NK-92 treated with Interleukin-12 subunit alpha and Interleukin-12 subunit beta, amount 100 ng/mL, for 24 hours (cell line): ENCODE results near the gene IFNLR1.
"Not testable (repeated sequence)": the region's sequence is repeated elsewhere in the genome, so short reads cannot be mapped to it uniquely, and the experiment has no call there.

Experiments used
- DNase-seq: peaks from one replicate; lab custom pipeline; 2025; lab: John Stamatoyannopoulos, UW

Gene IFNLR1

DNA sequence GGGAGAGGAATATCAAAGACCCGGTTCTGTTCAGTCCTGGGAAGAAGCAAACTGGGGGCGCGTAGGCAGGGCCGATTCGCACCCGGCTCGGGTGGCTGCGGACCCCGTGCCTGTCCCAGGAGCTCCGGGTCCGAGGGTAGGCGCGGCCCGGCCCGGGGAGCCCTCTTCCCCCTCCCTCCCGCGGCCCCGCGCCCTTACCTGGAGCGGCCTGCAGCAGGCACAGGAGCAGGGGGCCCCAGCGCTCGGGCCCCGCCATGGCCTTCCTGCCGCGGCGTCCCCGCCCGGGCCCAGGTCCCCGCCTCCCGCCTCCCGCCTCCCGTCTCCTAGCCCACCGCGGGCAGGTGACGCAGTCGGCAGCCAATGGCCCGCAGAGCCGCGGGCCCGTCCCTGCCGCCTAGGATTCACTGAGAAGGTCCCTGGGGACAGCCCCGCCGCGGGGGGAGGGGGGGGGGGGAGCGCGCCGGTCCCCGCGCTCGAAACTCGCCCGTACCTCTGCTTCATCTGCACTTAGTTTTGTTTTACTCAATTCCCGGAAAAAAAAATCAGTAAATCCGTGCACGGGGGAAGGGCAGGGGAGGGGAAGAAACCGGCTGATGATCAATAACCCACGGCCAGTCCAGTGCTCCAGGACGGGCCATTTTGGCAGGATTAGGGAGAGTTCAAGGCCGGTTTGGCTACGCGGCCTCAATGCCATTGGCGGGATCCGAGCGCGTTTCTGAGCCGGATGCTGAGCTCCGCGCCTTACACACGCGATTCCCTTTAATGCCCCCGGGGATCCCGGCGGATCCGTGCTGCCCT is at the start of gene IFNLR1:
Gene IFNLR1 (minus strand): TSS at position 297 of the 798 bp plus-strand sequence. CDS start 41 bp downstream, at position 256.
- DNase-seq = peak; percentile 74

DNA sequence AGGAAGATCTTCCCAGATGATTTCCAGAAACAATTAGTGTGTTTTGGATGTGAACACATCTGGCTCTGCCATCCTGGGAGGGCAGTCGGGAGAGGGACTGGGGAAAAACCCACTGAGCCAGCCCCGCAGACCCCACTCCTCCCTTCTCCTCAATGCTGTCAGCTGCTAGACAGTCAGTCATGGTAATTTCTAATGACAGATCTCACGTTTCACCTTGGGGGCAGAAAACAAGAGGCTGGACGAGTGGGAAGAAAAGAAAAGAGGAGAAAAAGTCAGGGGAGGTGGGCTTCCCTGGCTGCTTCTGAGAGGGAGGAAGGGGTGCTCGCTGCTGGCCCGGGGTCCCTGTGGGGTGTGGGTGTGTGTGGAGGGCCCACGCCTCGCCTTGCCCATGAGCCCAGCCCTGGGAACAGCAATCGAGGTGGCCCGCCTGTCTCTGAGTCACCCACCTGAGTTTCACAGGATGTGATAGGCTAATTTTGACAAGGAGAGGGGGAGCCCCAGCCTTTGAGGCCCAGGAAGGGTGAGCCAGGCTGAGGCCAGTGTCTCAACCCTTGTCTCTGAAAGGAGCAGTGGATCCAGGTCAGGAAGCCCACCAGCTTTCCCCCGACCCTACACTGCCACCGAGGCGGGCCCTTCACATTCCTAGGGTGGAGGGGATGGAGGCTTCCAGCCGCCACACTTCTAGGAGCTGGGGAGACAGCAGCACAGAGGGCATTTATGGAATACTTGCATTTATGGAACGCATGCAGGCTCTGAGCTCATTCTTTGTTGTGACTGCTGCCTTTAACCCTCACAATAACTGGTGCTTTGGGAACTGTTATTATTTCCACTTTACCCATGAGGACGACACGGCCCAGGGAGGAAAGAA is 49.1 kb upstream of the IFNLR1 start:
- DNase-seq = peak; percentile 11

DNA sequence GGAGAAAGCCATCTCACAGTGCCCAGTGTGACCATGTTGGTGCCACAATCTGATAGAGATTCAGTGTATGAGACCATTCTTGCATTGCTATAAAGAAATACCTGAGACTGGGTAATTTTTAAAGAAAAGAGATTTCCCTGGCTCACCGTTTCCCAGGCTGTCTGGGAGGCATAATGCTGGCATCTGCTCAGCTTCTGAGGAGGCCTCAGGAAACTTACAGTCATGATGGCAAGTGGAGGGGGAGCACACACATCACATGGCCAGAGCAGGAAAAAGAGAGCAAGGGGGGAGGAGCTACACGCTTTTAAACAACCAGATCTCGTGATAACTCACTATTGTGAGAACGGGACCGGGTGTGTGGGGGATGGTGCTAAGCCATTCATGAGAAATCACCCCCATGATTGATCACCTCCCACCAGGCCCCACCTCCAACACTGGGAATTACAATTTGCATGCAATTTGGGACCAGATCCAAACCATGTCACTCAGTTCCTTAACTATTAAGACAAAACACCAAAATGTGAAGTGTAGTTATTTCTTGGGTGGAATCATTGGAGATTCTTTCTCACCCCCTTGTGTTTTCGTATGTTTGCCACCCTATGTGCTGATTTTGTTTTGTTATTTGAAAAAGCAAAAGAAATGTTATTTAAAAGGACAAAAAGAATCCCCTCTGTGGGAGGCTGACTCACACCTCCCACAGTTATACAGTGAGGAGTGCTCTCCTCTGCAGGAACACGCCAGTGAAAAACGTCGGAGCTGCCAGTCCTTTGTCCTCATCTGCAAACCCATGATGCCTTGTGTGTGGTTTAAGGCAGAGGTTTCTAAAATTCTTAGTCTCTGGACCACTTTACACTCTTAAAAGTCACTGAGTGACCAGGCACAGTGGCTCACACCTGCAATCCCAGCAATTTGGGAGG is 46.9 kb upstream of the IFNLR1 start:
- DNase-seq = no peak

DNA sequence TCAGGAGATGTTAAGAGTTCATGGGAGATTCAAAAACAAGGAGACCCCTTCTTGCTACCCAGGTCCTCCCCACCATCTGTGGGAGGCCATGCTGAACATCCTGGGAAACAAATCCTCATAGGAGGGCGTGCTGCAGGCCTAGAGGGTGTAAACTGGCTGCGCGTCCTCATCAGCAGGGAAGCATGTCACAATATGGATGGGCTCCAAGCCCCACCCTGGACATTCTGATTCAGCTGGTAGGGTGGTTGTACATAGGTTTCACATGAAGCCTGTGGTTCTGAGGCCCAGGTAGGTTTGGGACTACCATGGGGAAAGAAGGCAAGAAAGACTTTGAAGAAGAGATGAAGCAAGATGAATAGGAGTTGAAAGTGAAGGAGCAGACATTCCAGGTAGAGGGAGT is 44.6 kb upstream of the IFNLR1 start:
- DNase-seq = no peak

DNA sequence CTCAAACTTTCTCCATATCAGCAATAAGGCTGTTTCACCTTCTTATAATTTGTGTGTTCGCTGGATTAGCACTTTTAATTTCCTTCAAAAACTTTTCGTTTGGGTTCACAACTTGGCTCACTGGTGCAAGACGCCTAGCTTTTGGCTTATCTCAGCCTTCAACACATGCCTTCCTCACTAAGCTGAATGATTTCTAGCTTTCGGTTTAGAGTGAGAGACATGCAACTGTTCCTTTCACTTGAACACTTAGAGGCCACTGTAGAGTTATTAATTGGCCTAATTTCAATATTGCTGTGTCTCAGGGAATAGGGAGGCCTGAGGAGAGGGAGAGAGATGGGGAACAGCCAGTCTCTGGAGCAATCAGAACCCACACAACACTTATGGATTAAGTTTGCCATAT is 41.2 kb upstream of the IFNLR1 start:
- DNase-seq = no peak

DNA sequence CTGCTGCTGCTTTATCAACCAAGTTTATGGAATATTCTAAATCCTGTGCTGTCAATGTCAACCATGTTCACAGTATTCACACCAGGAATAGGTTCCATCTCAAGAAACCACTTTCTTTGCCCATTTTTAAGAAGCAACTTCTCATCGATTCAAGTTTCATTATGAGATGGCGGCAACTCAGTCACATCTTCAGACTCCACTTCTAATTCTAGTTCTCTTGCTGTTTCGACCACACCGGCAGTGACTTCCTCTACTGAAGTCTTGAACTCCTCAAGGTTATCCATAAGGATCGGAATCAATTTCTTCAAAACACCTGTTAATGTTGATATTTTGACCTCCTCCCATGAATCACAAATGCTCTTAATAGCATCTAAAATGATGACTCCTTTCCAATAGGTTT is 39.7 kb upstream of the IFNLR1 start:
- DNase-seq = no peak

DNA sequence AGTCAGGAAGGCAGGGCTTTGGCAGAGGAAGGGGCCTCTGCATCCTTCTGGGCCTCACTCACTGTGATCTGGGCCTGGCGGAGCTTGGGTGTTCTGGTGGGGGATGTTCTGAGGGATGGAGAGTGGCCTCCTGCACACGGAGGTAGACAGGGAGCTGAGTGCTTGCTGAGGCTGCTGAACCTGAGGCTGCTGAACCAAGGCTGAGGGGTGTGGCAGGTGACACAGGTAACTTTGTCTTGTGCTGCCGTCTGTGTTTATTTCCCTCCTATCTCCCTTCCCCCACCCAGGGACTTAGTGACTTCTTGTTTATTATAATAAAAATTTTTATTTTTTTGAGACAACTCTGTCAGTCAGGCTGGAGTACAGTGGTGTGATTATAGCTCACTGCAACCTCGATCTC is 37.7 kb upstream of the IFNLR1 start:
- DNase-seq = no peak

DNA sequence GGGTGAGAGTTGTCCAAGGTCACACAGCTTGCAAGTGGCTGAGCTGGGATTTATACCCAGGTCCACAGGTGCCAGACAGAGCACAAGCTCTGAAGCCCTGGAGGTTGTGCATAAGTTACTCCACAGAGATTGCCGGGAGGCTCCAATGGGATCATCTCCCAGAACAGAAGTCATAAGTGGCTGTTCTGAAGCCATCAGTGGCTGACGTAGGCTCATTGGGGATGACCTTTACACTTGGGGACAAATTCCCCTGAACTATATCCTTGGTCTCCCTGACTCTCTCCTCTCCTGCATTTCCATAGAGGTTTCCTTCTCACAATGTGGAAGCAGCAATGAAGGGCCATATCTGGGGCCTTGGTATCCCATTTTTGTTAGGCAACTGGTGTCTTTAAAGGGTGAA is 37.0 kb upstream of the IFNLR1 start:
- DNase-seq = no peak

DNA sequence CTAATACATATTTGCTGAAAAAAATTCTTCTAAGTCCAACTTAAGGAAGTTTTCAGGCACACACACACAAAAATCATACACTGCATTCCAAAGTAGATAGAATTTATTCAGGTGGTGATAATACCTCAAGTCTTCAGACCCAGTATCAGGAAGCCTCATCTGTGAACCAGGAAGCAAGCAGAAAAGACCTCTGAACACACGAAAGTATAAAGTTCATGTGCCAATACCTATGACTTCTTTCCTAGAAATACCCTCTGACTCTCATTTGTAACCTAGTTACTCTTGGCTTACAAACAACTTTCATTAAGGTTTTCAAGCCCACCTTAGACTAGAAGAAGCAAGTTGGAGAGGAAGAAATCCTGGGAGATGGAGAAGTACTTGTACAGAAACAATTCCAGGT is 35.7 kb upstream of the IFNLR1 start:
- no peak for DNase-seq

DNA sequence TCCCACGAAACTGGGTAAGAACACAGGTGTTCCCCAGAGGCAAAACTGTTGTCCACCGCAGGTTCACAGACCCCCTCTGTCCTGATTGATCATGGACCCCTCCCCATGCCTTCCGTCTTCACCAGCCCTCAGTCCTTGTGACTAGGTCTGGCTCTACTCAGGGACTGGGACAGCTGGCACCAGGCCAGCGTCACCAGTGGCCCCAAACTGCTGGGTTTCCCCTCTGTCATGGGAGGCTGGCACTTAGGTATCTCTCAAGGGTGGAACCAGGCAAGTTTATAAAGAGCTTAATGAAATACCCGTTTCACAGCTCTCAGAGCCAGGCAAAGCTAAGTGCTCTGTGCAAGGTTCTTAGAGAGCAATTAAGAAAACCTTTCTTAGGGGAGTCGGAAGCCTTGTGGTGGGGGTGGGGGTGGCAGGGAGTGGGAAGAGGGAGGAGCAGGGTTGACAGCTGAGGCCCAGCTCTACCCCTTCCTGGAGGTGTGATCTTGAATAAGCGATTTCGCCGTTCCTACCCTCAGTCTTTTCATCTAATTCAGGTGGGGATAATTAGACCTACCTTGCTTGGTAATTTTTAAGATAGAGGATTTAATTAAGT is 35.0 kb upstream of the IFNLR1 start:
- no peak for DNase-seq

DNA sequence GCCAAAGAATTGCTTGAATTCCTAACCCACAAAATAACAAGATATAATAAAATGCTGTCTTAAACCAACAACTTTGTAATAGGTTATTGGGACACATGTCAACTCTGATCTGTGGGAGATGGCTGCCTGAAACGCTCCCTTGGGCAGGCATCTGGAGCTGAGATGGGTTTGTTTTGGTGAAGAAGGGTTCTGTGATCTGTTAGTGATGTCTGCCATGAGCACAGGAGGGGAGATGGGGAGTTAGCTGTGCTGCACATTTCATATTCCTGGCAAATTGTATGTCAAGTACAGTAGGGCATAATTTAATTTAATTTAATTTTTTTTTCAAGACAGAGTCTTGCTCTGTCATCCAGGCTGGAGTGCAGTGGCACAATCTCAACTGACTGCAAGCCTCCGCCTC is 34.2 kb upstream of the IFNLR1 start:
- no peak for DNase-seq

DNA sequence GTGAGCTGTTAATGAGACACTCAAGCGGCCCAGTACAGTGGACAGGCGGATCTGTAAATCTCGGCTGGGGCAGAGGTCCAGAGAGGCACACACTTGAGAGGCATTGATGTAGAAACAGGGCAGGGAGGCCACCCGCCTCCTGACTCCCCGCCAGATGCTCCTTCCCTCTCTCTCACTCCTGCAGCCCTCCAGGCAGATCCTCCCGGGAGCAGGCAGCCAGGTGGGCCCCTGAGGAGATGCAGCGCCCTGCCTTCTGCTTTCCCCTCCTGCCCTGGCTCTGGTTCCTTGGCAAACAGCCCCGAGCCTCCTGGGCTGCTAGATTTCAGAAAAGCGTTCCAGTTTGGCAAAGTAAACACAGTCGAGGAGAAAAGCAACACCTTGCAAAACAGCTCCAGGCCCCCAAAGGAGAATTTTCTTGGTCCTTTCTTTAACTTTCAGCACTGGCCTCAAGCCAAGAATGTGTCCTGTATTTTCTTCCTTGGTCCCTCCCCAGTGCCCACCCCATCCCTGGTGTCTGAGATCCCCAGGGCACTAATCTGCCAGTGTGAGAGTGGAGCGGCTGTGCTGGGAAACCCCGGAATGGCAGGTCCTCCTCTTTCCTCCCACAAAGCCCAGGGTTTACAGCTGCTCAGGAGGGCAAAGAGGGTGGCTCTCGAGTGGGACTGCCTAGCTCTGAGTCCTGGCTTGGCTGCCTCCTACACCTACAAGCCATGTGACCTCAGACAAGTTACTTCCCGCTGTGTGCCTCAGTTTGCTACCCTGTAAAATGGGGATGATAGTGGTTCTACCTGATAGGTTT is 29.4 kb upstream of the IFNLR1 start:
- no peak for DNase-seq

DNA sequence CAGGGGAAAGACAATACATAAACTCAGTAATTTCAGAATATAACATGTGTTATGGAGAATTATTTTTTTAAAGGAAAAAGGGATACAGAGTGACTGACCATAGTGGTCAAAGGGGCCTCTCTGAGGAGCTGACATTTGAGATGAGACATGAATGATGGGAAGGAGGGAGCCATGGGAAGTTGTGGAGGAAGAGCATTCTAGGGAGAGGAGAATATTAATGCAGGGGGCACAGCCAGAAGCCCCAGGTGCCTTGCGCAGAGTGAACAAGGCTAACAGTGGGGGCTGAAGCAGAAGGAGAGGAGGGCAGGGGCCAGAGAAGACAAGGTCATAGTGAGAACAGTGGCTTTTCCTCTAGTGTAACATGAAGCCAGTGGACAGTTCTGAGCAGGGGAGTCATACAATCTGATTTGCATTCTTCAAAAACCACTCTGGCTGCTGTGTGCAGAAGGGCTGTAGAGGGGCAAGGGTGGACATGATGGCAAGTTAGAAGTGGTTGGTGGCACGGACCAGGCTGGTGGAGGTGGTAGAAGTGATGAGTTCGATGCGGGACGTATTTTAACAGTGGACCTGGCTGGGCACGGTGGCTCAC is 28.2 kb upstream of the IFNLR1 start:
- DNase-seq = no peak

DNA sequence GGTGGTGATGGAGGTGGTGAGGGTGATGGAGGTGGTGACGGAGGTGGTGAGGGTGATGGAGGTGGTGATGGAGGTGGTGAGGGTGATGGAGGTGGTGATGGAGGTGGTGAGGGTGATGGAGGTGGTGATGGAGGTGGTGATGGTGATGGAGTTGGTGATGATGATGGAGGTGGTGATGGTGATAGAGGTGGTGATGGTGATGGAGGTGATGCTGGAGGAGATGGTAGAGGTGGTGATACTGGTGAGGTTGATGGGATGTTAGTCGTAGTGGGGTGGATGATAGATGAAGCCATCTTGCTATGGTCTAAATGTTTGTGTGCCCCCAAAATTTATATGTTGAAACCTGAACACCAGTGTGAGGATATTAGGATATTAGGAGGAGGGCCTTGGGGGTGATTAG is 25.3 kb upstream of the IFNLR1 start:
- DNase-seq = no peak

DNA sequence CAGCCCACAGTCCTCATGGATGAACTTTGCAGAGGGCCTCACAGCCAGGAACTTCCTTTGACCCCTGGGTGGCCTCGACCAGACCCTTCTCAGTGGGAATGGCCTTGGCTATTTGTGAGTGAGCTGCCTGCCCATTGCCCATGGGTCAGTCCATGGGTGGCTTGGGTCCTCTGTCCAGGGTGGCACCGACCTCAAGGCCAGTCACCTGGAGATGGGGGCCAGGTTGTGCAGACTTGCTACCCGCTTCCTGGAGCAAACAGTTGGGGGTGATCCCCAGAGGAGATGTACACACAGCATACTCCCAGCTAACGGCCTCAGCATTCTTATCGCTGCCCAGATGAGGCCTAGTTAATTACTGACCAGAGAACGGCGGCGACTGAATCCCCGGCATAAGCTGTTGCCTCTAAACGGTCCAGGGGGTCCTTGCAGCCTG is 23.1 kb upstream of the IFNLR1 start:
- DNase-seq = no peak

DNA sequence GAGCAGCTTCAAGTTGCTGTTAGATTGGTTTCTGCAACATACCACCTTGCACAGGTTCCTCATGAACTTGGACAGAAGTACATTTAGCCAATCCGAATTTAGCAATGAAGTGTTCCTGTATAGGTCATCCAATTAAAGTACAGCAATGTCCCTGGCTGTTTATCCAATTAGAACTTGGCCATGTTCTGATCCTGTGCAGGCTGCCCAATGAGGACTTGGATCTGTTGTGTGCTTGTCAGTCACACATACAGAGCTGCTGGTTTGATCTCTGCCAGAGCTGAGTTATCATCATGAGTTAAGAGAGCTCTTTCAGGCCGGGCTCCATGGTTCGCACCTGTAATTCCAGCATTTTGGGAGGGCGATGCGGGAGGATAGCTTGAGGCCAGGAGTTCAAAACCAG is 22.0 kb upstream of the IFNLR1 start:
- DNase-seq = no peak

DNA sequence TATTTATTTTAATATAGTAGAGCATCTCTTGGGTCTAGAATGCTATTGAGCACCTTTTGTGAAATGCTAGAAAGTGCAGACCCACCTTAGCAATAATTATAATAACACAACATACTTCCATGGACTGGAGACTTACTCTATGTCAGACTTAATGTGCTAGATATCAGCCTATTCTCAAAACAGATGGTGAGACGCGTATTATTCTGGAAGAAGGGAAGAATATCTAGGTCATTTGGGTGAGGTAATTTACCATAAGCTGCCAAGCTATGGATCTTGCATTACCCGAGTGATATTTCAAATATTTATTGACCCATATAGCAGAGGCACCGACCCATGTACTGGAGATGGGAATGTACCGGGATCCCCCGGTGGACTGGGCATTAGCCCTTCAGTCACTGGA is 20.6 kb upstream of the IFNLR1 start:
- no peak for DNase-seq

DNA sequence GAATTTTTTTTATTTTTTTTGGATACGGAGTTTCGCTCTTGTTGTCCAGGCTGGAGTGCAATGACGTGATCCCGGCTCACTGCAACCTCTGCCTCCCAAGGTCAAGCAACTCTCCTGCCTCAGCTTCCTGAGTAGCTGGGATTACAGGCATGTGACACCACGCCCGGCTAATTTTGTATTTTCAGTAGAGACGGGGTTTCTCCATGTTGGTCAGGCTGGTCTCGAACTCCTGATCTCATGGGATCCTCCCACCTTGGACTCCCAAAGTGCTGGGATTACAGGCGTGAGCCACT is 20.3 kb upstream of the IFNLR1 start:
- DNase-seq = not testable (repeated sequence)

DNA sequence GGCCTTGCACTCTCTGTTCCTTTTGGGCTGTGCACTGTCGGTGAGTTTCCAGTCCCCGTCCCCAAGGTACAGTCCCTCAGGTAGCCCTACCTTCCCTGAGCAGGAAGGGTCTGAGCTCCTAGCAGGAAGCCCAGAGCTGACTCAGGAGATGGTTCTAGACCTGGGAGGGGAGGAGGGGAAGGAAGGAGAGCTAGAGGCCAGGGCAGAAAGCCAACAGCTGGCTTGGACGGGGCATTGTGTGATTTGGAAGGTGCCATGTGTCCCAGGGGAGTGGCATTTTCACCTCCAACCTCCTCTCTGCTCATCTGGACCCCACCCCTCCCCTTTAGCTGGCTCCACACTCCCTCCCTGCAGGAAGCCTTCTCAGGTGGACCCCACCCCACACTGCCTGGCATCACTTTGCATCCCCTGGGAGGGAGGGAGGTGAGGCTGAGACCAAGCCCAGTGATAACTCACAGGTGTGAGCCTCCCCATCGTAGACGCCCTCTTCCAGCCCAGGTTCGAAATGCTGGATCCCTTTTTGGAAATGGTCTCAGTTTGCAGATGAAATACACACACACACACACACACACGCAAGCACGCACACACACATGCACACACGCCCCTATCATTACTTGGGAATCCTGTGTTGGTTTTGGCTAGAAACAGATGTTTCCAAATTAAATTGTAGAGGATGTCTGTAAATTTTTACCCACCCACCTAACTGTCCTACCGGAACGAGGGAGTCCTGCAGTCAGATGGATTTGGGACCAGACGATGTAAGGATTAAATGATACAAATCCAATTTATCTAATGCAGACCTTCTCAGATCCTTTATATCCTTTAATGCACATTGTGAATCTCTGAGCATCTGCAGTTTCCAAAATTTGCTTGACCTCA is 19.7 kb upstream of the IFNLR1 start:
- no peak for DNase-seq

DNA sequence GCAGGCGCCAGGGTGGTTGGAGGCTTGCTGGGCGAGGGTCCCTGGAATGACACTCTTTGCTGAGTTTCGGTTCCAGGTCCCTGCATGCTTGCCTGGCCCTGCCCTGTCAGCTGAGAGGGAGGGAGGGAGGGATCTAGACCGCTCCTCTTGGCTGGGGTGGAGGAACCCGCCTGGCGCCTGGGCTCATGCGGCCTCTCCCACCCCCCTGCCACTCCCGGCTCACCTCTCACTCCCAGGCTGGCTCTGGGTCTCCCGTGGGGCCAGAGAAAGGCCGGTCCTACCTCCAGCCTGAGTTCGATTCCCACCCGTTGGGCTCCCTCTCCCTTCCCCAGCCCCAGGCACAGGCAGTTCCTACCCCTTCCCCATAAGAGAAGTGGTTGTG is 19.0 kb upstream of the IFNLR1 start:
- no peak for DNase-seq
